Vagina (tissue), 2 donors: ENCODE data around the gene CD48. TPM values are rescaled to one million over a fixed set of nuclear protein-coding genes. Genes with fewer than 3 reads are reported as not detected.

Experiments used
- DNase-seq, 2 donors: peaks; one replicate each; pipeline ENCODE4 v3.0.0-alpha.2; 2017; ENCODE audit errors: extremely low spot score in 2 of 2
- H3K27ac ChIP-seq: fragments of 200-600 bp; sonication (generic); one replicate; pipeline ENCODE4 v1.5.1; 2019
- H3K27me3 ChIP-seq: fragments of 200-600 bp; sonication (generic); one replicate; pipeline ENCODE4 v1.5.1; 2019
- H3K36me3 ChIP-seq, 2 donors: fragments of 200-600 bp; sonication (generic); one replicate each; pipeline ENCODE4 v1.5.1; 2017 to 2019
- H3K4me1 ChIP-seq: fragments of 200-600 bp; sonication (generic); one replicate; pipeline ENCODE4 v1.5.1; 2019
- H3K4me3 ChIP-seq, 2 donors: fragments of 200-600 bp; sonication (generic); 1 replicate in 1 of 2; 2 replicates in 1 of 2; pipeline ENCODE4 v1.5.1; 2016 to 2019
- H3K9me3 ChIP-seq: fragments of 200-600 bp; sonication (generic); one replicate; pipeline ENCODE4 v1.5.1; 2019
- POLR2A ChIP-seq, 2 donors: fragments of 450-650 bp; IDR thresholded peaks; one replicate each; pipeline ENCODE4 v1.6.1; 2017; ENCODE audit warnings: antibody characterized with exemption in 2 of 2, mild to moderate bottlenecking in 2 of 2, moderate library complexity in 2 of 2
- POLR2AphosphoS5 ChIP-seq, 2 donors: sonication (generic); formaldehyde crosslinking; IDR thresholded peaks; one replicate each; pipeline ENCODE4 v1.9.0; 2017; ENCODE audit warnings: antibody characterized with exemption in 2 of 2, mild to moderate bottlenecking in 2 of 2, low read depth in 1 of 2; ENCODE audit not compliant: insufficient read depth in 1 of 2
- intact Hi-C: fragments of 100-400 bp; cut with DNase I; formaldehyde crosslinking; loops from one replicate; pipeline ENCODE4 v1.15.1; 2023
- total RNA-seq: library from RNA; depleted of rRNA; stranded (reverse); fragments of >200 nt; gene quantifications from one replicate; pipeline ENCODE4 v1.2.3, GENCODE V29; 2016
- TF ChIP-seq, protein P1 (sequence below), 3 experiments: fragments of 450-650 bp in 2 of 3; fragments of 200-600 bp in 1 of 3; sonication (generic) in 1 of 3; IDR thresholded peaks; one replicate each; pipeline ENCODE4 v1.5.1; 2017 to 2019; ENCODE audit warnings: antibody characterized with exemption in 3 of 3, mild to moderate bottlenecking in 2 of 3, moderate library complexity in 2 of 3

The CD48 gene
- total RNA-seq, 1 donor from 2014 or later = 4.7 TPM

DNA sequence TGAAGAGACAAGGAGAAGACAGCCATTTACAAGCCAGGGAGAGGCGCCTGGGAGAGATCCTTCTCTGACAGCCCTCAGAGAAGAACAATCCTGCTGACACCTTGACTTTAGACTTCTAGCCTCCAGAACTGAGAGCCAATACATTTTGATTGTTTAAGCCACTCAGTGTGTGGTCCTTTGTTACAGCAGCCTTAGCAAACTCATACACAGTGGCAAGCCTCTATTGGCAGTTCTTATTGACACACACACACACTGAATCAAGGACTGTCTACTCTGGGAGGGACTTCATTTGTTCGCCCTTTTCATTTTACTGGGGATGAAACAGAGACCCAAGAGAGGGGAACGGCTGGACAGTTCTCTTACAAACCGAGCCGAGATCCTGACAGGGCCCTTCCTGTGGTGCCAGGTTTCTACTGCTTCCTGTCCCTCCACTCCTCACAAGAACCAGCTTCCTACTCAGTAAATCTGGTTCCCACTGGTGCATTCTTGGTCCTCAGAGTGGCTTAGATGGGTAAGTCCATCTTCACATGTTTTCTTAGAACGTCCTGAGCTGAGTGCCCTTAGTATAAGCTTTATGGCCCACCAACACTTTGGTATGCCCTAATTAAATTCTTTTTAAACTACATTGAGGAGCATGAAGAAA is 79.5 kb downstream of the CD48 start:
- Histone ChIP-seq H3K4me1 (no peaks in the 10 kb centered on the region), H3K27me3 (no peaks in the 10 kb centered on the region), H3K9me3 (no peaks in the 10 kb centered on the region), H3K27ac (no peak overlapping the region), H3K4me3 (no peak overlapping the region), H3K36me3 (no peaks in the 10 kb centered on the region)
- DNase-seq = no peak
- TF ChIP-seq, protein P1, sequence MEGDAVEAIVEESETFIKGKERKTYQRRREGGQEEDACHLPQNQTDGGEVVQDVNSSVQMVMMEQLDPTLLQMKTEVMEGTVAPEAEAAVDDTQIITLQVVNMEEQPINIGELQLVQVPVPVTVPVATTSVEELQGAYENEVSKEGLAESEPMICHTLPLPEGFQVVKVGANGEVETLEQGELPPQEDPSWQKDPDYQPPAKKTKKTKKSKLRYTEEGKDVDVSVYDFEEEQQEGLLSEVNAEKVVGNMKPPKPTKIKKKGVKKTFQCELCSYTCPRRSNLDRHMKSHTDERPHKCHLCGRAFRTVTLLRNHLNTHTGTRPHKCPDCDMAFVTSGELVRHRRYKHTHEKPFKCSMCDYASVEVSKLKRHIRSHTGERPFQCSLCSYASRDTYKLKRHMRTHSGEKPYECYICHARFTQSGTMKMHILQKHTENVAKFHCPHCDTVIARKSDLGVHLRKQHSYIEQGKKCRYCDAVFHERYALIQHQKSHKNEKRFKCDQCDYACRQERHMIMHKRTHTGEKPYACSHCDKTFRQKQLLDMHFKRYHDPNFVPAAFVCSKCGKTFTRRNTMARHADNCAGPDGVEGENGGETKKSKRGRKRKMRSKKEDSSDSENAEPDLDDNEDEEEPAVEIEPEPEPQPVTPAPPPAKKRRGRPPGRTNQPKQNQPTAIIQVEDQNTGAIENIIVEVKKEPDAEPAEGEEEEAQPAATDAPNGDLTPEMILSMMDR (IDR thresholded peaks at IDR 0.05) = no peak
- TF ChIP-seq POLR2A (IDR thresholded peaks at IDR 0.05) = no peak
- TF ChIP-seq POLR2AphosphoS5 (IDR thresholded peaks at IDR 0.05; ENCODE audit: insufficient read depth in 1 of 2, low read depth in 1 of 2) = no peak
- intact Hi-C loops = no loop called here

DNA sequence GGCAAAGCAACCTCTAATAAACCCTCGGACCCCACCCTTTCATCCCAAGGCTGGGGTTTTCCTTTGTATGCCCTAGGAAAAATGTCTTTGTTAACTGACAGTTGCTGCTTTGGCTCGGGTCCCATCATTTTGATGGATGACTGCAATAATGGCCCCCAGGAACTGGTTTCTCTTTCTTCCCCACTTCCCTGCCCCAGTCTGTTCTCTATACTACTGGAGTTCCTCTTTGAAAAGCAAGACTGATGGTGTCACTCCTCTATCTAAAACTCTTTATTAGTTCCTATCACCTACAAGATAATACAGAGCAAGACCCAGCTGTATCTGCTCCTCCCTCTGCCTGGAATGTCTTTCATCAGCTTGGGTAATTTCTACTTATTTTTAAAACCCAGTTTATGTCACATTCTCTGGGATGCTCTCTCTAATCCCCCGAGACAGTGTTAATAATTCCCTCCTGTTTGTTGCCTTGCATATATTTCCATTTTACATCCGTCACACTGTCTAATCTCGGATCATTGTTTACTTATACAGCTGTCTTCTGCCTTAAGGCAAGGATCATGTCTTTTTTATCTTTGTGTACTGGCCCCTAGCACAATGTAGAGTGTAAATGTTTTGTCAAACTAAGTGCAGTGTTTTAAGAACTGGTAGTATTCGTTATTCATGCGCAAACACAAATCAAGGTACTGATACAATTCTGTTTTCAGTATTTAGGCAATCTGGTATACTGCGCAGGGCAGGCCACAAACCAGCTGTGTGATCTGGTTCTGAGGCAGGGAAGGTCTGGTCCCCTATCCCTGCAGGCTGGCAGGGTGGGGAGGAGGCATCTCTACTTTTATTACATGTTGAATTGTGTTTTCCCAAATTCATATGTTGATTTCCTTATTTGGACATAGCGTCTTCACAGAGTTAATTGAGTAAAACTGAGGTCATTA is 80.8 kb downstream of the CD48 start:
- TF ChIP-seq POLR2A (IDR thresholded peaks at IDR 0.05) (no peak), POLR2AphosphoS5 (IDR thresholded peaks at IDR 0.05; ENCODE audit: insufficient read depth in 1 of 2, low read depth in 1 of 2) (no peak)
- TF ChIP-seq, protein P1 (IDR thresholded peaks at IDR 0.05) = no peak
- Histone ChIP-seq H3K36me3 (no peaks in the 10 kb centered on the region), H3K4me1 (no peaks in the 10 kb centered on the region), H3K27me3 (no peaks in the 10 kb centered on the region), H3K9me3 (no peaks in the 10 kb centered on the region), H3K27ac (no peak overlapping the region), H3K4me3 (no peak overlapping the region)
- intact Hi-C loops = no loop called here
- DNase-seq = no peak

DNA sequence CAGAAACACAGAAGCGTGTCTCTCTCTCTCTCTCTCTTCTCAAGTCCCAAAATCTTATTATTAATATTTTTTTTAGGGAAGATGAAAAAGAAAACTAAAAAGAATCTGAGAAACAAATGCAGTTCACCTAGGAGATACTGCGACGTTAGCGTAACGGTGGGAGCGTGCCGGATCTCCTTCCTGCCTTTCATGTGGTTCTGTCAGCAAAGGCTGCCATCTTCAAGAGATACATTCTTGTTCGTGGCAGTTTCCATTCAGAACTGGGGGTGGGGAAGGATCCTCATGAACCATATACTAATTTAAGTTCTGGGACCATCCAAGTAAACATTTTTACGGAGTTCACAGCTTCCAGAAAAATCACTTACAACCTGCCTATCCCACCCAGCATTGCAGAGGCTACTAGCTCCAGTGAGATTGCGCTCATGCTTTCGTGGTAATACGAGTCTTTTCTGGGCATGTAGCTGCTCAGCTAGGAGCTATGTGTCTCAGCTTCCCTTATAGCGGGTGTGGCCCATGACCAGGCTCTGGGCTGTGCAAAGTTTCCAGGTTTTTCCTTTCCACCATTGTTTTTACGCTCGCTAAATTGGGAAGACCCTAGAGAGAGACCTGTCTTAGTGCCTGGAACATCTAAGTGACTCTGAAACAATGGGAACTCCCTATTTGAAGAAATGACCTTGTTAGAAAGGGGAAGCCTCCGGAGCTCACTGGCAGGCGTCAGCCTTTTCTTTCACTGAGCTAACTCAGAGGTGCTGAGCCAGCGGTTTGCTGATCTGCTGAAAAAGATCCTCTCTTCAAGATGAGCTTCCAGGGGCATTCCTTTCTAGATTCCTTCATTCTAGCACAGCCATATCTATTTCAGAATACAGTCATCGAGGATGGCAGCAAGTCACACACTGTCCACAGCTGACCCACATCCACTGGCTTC is 82.1 kb downstream of the CD48 start:
- no peak overlapping the region for H3K4me3 ChIP-seq
- no peaks in the 10 kb centered on the region for H3K9me3 ChIP-seq
- H3K27ac ChIP-seq = no peak overlapping the region
- H3K27me3 ChIP-seq = no peaks in the 10 kb centered on the region
- H3K36me3 ChIP-seq = no peaks in the 10 kb centered on the region
- no peaks in the 10 kb centered on the region for H3K4me1 ChIP-seq
- TF ChIP-seq, protein P1 (IDR thresholded peaks at IDR 0.05) = no peak
- TF ChIP-seq POLR2AphosphoS5 (IDR thresholded peaks at IDR 0.05; ENCODE audit: insufficient read depth in 1 of 2, low read depth in 1 of 2) = no peak
- no peak for TF ChIP-seq POLR2A (IDR thresholded peaks at IDR 0.05)
- intact Hi-C loops = no loop called here
- no peak for DNase-seq

DNA sequence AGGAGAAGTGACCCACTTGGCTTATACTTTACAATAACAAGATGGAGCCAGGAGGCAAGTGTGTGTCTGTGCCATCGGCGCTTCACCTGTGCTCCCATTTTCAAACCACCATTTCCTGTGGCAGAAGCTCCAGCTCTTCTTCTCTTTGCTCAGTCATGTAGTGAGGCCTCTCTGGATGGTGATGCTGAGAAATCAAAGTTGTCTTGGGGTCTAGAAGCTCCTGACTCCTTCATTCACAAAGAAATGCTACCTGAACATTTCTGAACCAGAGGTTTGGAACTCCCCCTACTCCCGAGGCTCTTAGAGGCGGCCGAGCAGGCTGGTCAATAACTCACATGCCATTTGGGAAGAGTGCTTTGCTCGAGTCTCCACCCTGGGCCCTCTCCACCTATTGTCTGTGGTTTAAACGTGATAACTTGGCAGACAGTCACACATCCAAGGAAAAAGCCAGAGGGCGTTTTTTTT is 82.8 kb downstream of the CD48 start:
- no peaks in the 10 kb centered on the region for H3K4me1 ChIP-seq
- H3K4me3 ChIP-seq = no peak overlapping the region
- no peak for DNase-seq
- intact Hi-C loops = no loop called here
- TF ChIP-seq POLR2A (IDR thresholded peaks at IDR 0.05) (no peak), POLR2AphosphoS5 (IDR thresholded peaks at IDR 0.05; ENCODE audit: insufficient read depth in 1 of 2, low read depth in 1 of 2) (no peak)
- TF ChIP-seq, protein P1 (IDR thresholded peaks at IDR 0.05) = no peak
- no peaks in the 10 kb centered on the region for H3K27me3 ChIP-seq
- no peak overlapping the region for H3K27ac ChIP-seq
- H3K36me3 ChIP-seq = no peaks in the 10 kb centered on the region
- H3K9me3 ChIP-seq = no peaks in the 10 kb centered on the region

Other genes starting within 250 kb of the CD48 start
- gene SLAMF6, start 188.6 kb downstream of the CD48 start, total RNA-seq = 8.6 TPM
- 8.1 TPM for gene CD84, start 132.3 kb downstream of the CD48 start, total RNA-seq
- 6.9 TPM for gene SLAMF1, start 64.8 kb downstream of the CD48 start, total RNA-seq
- gene SLAMF7, start 27.4 kb upstream of the CD48 start, total RNA-seq = 2.2 TPM
- 4.7 TPM for gene LY9, start 84.4 kb upstream of the CD48 start, total RNA-seq
- gene CD244, start 151.1 kb upstream of the CD48 start, total RNA-seq = 2.0 TPM
- gene ITLN1, start 173.4 kb upstream of the CD48 start, total RNA-seq = 1.5 TPM
- 2.0 TPM for gene ITLN2, start 243.0 kb upstream of the CD48 start, total RNA-seq